IgD-negative memory B cell (primary cell): ENCODE measurements around the gene WWOX. TPM values are rescaled to one million over a fixed set of nuclear protein-coding genes. Genes with fewer than 3 reads are reported as not detected.

Experiments used
- H3K27ac Mint-ChIP-seq, 3 donors: one replicate each; pipeline ENCODE4 v1.8.0; 2020 to 2022; ENCODE audit warnings: mild to moderate bottlenecking in 3 of 3, mixed read lengths in 3 of 3, moderate library complexity in 1 of 3
- H3K27me3 Mint-ChIP-seq: one replicate; pipeline ENCODE4 v1.8.0; 2021; ENCODE audit warnings: mixed read lengths
- H3K36me3 Mint-ChIP-seq: one replicate; pipeline ENCODE4 v1.8.0; 2020; ENCODE audit warnings: mild to moderate bottlenecking, mixed read lengths
- H3K4me1 Mint-ChIP-seq, 3 donors: one replicate each; pipeline ENCODE4 v1.8.0; 2020 to 2022; ENCODE audit warnings: mixed read lengths in 3 of 3, mild to moderate bottlenecking in 1 of 3
- H3K4me3 Mint-ChIP-seq, 4 donors: one replicate each; pipeline ENCODE4 v1.8.0; 2020 to 2022; ENCODE audit warnings: mild to moderate bottlenecking in 4 of 4, mixed read lengths in 4 of 4, moderate library complexity in 3 of 4
- H3K9me3 Mint-ChIP-seq, 3 donors: one replicate each; pipeline ENCODE4 v1.8.0; 2020 to 2021; ENCODE audit warnings: mixed read lengths in 3 of 3, mild to moderate bottlenecking in 1 of 3
- polyA plus RNA-seq: library from polyadenylated mRNA; unstranded; fragments of 300-500 nt; fragmentation: Illumina TruSeq; gene quantifications from one replicate; pipeline ENCODE4 v1.2.3, GENCODE V29; 2021

Gene WWOX
- polyA plus RNA-seq, 1 donor from 2014 or later, result 12.2 TPM

DNA sequence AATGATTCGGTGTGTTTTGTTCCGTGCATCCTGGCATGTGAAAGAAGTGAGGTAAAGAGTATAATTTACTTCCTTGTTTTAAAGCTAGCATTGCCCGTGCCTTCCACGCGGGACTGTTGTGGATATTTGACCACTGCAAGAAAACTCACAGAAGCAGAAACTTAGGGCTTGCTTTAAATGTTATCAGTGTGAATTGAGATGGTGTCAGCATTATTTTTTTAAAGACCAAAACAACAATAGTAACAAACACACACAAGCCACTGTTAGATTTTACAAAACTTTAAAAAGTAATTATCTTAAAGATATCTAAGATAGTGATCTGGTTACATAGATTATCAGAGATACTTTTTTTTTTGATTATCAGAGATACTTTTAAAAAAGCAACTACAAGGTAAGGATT is 47.4 kb downstream of the WWOX start:
- H3K4me3 Mint-ChIP-seq, result no peak overlapping the region

DNA sequence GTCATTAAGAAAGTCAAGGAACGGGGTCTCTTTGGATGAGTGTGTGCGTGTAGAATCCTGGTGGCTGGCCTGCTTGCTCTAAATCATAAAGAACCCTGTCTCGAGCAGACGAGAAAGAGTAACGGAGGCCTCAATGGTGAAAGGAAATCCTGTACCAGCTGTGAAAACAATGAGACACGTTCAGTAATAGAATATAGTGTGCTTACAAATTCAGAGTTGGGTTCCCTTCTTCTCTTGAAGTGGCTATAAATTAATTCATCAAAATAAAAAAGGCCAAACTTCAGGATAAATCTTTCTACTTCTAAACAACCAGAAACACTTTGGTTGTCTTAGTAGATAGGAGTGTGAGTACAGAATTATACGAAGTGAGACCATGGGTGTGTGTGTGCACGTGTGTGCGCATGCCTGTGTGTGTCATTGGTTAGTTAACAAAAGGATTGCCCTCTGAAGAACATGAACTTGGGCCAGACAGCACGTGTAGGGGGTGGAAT is 48.5 kb downstream of the WWOX start:
- peaks cover 0 to 2% (median 0%) of the 10 kb centered on the region in 3 donors for H3K4me1 Mint-ChIP-seq
- no peak overlapping the region for H3K27ac Mint-ChIP-seq

More for the DNA sequence above, 47.4 kb downstream of the WWOX start:
- Mint-ChIP-seq H3K36me3 (peaks cover 14% of the 10 kb centered on the region), H3K4me1 (peaks cover 0 to 2% (median 0%) of the 10 kb centered on the region in 3 donors), H3K9me3 (no peaks in the 10 kb centered on the region), H3K27me3 (no peaks in the 10 kb centered on the region), H3K27ac (no peak overlapping the region)

DNA sequence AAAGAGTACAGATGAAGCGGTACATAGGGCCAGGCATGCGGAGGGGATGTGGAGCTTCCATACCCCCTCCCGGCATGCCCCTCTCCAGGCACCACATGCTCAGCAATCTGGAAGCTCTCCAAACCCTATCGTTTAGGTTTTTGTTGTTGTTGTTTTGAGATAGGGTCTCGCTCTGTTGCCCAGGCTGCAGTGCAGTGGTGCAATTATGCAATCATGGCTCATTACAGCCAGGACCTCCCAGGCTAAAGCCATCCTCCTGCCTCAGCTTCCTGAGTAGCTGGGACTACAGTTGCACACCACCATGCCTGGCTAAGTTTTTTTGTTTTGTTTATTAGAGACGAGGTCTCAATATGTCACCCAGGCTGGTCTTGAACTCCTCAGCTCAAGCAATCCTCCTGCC is 50.8 kb downstream of the WWOX start:
- peaks cover 0 to 2% (median 0%) of the 10 kb centered on the region in 3 donors for H3K4me1 Mint-ChIP-seq
- H3K27me3 Mint-ChIP-seq, result no peaks in the 10 kb centered on the region
- H3K27ac Mint-ChIP-seq, result no peak overlapping the region
- no peak overlapping the region for H3K4me3 Mint-ChIP-seq
- H3K36me3 Mint-ChIP-seq, result peaks cover 12% of the 10 kb centered on the region
- H3K9me3 Mint-ChIP-seq, result no peaks in the 10 kb centered on the region

More for the DNA sequence above, 48.5 kb downstream of the WWOX start:
- Mint-ChIP-seq H3K9me3 (no peaks in the 10 kb centered on the region), H3K27me3 (no peaks in the 10 kb centered on the region), H3K4me3 (no peak overlapping the region), H3K36me3 (peaks cover 14% of the 10 kb centered on the region)

GRCh38 chr16:78154729-78155461 is 55.4 kb downstream of the WWOX start:
- H3K27me3 Mint-ChIP-seq, result no peaks in the 10 kb centered on the region
- H3K4me1 Mint-ChIP-seq, result peaks cover 0 to under 1% (median 0%) of the 10 kb centered on the region in 3 donors
- H3K27ac Mint-ChIP-seq, result peak overlapping the region in 1 of 3 donors; percentile 75
- peaks cover 3% of the 10 kb centered on the region for H3K36me3 Mint-ChIP-seq
- peaks cover 0 to 4% (median 2%) of the 10 kb centered on the region in 3 donors for H3K9me3 Mint-ChIP-seq
- no peak overlapping the region for H3K4me3 Mint-ChIP-seq

DNA sequence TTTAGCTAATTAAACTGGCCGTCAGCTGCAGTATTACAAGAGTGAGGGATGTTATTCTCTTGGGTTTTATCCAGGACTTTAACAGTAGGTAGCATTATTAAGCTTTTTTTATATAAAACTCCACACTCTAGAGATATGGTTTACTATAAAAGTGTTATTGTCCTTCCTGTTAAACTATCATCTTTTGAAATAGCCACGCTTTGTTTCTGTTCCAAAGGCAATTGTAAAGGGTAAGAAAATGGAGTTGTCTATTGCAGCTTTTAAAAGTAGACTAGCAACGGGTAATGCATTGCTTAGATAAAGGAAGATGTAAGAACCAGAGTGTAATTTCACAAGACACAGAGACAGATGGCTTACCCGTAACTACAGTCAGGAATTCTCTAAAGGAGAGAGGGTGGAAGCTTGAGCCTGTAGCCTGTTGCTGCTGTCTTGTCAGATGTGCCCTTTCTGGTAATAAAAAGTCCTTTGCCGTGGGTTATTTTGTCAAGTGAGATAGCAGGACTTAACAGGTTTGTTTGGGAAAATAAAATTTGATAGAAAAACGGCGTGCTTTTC is 56.4 kb downstream of the WWOX start:
- Mint-ChIP-seq H3K4me3 (no peak overlapping the region), H3K9me3 (peaks cover 2 to 4% (median 3%) of the 10 kb centered on the region in 3 donors), H3K36me3 (peaks cover 5% of the 10 kb centered on the region), H3K4me1 (no peaks in the 10 kb centered on the region), H3K27me3 (no peaks in the 10 kb centered on the region), H3K27ac (no peak overlapping the region)

DNA sequence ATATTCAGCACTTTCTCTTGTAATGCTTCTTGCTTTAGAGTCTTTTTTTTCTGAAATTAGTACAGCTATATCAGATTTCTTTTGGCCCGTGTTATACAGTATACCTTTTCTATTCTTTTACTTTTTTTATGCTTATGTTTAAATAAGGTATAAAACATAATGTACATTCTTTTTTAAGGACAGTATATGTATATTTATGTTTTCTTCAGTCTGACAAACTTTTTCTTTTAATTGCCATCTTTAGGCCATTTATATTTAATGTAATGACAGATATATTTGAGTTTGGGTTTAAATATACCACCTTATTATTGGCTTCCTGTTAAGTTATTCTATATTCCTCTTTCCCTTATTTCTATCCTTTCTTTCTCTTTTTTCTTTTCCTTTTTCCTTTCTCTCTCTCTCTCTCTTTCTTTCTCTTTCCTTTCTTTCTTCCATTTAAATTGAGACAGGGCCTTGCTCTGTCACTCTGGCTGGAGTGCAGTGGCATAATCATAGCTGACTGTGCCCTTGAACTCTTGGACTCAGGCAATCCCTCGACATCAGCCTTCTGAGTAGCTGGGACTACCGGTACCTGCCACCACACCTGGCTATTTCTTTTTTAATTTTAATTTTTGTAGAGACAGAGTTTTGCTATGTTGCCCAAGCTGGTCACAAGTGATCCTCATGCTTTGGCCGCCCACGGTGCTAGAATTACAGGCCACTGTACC is 61.7 kb downstream of the WWOX start:
- Mint-ChIP-seq H3K9me3 (peaks cover 3 to 13% (median 4%) of the 10 kb centered on the region in 3 donors), H3K27ac (peak overlapping the region in 1 of 3 donors; percentile 48), H3K36me3 (peaks cover 10% of the 10 kb centered on the region), H3K27me3 (no peaks in the 10 kb centered on the region), H3K4me1 (no peaks in the 10 kb centered on the region), H3K4me3 (no peak overlapping the region)

- Mint-ChIP-seq H3K9me3 (peaks cover 2 to 11% (median 3%) of the 10 kb centered on the region in 3 donors), H3K4me1 (no peaks in the 10 kb centered on the region), H3K27me3 (no peaks in the 10 kb centered on the region), H3K27ac (no peak overlapping the region), H3K36me3 (peaks cover 12% of the 10 kb centered on the region), H3K4me3 (no peak overlapping the region)
Measured at GRCh38 chr16:78163772-78164670, 64.6 kb downstream of the WWOX start.

GRCh38 chr16:78170494-78170933 is 71.1 kb downstream of the WWOX start:
- Mint-ChIP-seq H3K4me3 (no peak overlapping the region), H3K4me1 (no peaks in the 10 kb centered on the region), H3K9me3 (peaks cover 0 to 6% (median 3%) of the 10 kb centered on the region in 3 donors), H3K27me3 (no peaks in the 10 kb centered on the region), H3K27ac (no peak overlapping the region), H3K36me3 (peaks cover 5% of the 10 kb centered on the region)

DNA sequence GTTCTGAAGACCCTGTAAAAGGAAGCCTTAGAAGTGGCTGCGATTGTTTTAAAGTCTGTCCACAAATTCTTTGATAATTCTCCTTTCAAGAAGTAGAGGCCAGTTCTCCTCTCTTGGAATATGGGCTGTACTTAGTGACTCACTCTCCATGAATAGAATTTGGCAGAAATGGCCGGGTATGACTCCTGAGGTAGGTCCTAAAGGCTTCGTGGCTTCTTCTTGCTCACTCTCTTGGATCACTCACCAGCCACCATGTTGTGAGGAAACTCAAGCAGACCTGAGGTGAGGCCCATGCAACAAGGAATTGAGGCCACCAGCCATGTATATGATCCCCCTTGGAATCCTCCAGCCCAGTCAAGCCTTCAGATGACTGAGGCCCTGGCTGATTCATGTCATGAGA is 75.8 kb downstream of the WWOX start:
- Mint-ChIP-seq H3K4me3 (no peak overlapping the region), H3K36me3 (peaks cover 3% of the 10 kb centered on the region), H3K9me3 (peaks cover 0 to 3% (median 0%) of the 10 kb centered on the region in 3 donors), H3K4me1 (no peaks in the 10 kb centered on the region), H3K27ac (no peak overlapping the region), H3K27me3 (no peaks in the 10 kb centered on the region)

DNA sequence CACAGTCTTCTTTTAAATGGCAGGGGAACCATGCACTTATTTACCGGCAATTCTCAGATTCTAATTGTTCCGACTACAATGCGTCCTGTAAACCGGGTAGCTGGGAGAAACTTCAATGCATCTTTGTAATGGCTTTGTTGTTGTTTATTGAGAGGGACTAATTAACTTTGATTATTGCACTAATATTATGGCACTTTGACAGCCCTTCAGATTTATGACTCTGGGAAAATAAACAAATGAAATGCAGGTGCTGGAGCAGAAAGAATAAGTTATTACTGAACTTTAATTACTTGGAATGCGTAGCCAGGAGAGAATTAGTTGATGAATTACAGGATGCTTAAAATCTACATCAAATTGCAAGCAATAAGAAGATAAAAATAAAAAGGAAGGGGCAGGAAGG is 77.0 kb downstream of the WWOX start:
- Mint-ChIP-seq H3K27me3 (no peaks in the 10 kb centered on the region), H3K27ac (no peak overlapping the region), H3K4me3 (no peak overlapping the region), H3K36me3 (peaks cover 3% of the 10 kb centered on the region), H3K9me3 (peaks cover 0 to 3% (median 0%) of the 10 kb centered on the region in 3 donors), H3K4me1 (no peaks in the 10 kb centered on the region)

GRCh38 chr16:78177218-78177617 is 77.8 kb downstream of the WWOX start:
- H3K4me1 Mint-ChIP-seq, result no peaks in the 10 kb centered on the region
- peaks cover 0 to 3% (median 0%) of the 10 kb centered on the region in 3 donors for H3K9me3 Mint-ChIP-seq
- peaks cover 3% of the 10 kb centered on the region for H3K36me3 Mint-ChIP-seq
- H3K27ac Mint-ChIP-seq, result no peak overlapping the region
- H3K4me3 Mint-ChIP-seq, result no peak overlapping the region
- no peaks in the 10 kb centered on the region for H3K27me3 Mint-ChIP-seq

DNA sequence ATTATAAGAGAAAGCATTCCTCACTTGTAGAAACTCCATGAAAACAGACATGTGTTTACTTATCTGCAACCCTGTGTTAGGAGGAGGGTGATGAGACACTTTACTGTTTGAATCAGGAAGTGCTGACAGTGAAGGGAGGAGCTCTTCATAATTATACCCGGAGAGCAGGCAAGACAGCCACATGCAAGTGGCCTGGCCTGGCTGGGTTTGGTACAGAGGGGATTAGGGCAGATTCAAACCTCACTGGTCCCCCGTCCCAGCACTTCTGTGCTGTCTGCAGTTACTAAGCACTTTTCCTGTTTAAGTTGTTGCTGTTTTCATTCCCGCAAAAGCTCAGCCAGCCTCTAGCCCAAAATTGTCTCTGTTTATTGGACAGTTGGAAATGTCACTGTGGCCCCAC is 78.5 kb downstream of the WWOX start:
- H3K27me3 Mint-ChIP-seq, result no peaks in the 10 kb centered on the region
- no peak overlapping the region for H3K27ac Mint-ChIP-seq
- H3K36me3 Mint-ChIP-seq, result peaks cover 3% of the 10 kb centered on the region
- H3K4me1 Mint-ChIP-seq, result no peaks in the 10 kb centered on the region
- peaks cover 0 to 3% (median 0%) of the 10 kb centered on the region in 3 donors for H3K9me3 Mint-ChIP-seq
- H3K4me3 Mint-ChIP-seq, result no peak overlapping the region

DNA sequence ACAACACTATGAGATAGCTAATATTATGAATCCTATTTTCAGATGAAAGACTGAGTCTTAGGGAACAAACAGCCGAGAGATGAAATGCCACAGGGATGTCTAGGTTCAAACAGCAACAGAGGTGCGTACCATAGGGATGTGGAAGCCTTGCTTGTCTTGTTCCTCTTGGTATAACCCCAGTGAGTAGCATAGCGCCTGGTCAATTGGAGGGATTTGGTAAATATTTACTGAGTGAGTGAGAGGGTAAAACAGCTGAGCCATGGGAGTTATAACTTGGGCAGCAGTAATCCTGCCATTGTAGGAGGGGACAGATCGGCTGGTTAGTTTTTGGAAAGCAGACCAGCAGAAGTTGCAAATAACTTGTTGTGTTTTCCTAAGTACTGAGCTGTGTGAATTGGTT is 80.2 kb downstream of the WWOX start:
- Mint-ChIP-seq H3K4me3 (no peak overlapping the region), H3K36me3 (peaks cover 3% of the 10 kb centered on the region), H3K27me3 (no peaks in the 10 kb centered on the region), H3K9me3 (no peaks in the 10 kb centered on the region), H3K4me1 (no peaks in the 10 kb centered on the region), H3K27ac (no peak overlapping the region)

DNA sequence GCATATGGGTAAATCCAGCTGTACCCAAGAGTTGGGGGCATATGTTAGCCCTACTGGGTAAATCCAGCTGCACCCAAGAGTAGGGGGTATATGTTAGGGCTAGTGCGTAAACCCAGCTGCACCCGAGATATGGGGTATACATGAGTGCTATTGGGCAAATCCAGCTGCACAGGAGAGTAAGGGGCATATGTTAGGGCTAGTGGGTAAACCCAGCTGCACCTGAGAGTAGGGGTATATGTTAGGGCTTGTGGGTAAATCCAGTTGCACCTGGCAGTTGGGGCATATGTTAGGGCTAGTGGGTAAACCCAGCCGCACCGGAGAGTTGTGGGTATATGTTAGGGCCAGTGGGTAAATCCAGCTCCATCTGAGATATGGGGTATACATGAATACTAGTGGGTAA is 80.9 kb downstream of the WWOX start:
- no peak overlapping the region for H3K27ac Mint-ChIP-seq
- peaks cover 3% of the 10 kb centered on the region for H3K36me3 Mint-ChIP-seq
- no peaks in the 10 kb centered on the region for H3K4me1 Mint-ChIP-seq

More for the DNA sequence above, 80.9 kb downstream of the WWOX start:
- H3K27me3 Mint-ChIP-seq, result no peaks in the 10 kb centered on the region
- no peak overlapping the region for H3K4me3 Mint-ChIP-seq
- no peaks in the 10 kb centered on the region for H3K9me3 Mint-ChIP-seq
